ENCODE results near the gene ABITRAM. TPM values are rescaled to one million over a fixed set of nuclear protein-coding genes. Genes with fewer than 3 reads are reported as not detected.
"Not testable (repeated sequence)": the region's sequence is repeated elsewhere in the genome, so short reads cannot be mapped to it uniquely, and the experiment has no call there.

ABITRAM gene
- total RNA-seq, 4 donors from 2014 or later: 3.3 to 15.6 (median 11.2) TPM

GRCh38 chr9:108963459-108964143 is 29.4 kb downstream of the ABITRAM start:
- H3K36me3 ChIP-seq: no peaks in the 10 kb centered on the region
- H3K9me3 ChIP-seq: no peaks in the 10 kb centered on the region
- H3K27ac ChIP-seq: no peak overlapping the region
- DNase-seq: no peak
- TF ChIP-seq CTCF (IDR thresholded peaks at IDR 0.05) (no peak), POLR2A (IDR thresholded peaks at IDR 0.05) (no peak)
- no peaks in the 10 kb centered on the region for H3K4me1 ChIP-seq
- no peaks in the 10 kb centered on the region for H3K27me3 ChIP-seq
- H3K4me3 ChIP-seq: no peak overlapping the region

GRCh38 chr9:108967916-108968315 is 33.7 kb downstream of the ABITRAM start:
- no peak for DNase-seq
- no peaks in the 10 kb centered on the region for H3K36me3 ChIP-seq
- H3K27me3 ChIP-seq: no peaks in the 10 kb centered on the region
- H3K4me1 ChIP-seq: no peaks in the 10 kb centered on the region
- H3K9me3 ChIP-seq: no peaks in the 10 kb centered on the region
- no peak overlapping the region for H3K27ac ChIP-seq
- no peak for TF ChIP-seq CTCF (IDR thresholded peaks at IDR 0.05)
- no peak for TF ChIP-seq POLR2A (IDR thresholded peaks at IDR 0.05)
- no peak overlapping the region for H3K4me3 ChIP-seq

GRCh38 chr9:108971392-108971791 is 37.2 kb downstream of the ABITRAM start:
- not testable (repeated sequence) for H3K27ac ChIP-seq

GRCh38 chr9:108972186-108972585 is 38.0 kb downstream of the ABITRAM start:
- Histone ChIP-seq H3K27me3 (no peaks in the 10 kb centered on the region), H3K27ac (no peak overlapping the region)
- TF ChIP-seq POLR2A (IDR thresholded peaks at IDR 0.05) (no peak), CTCF (IDR thresholded peaks at IDR 0.05) (no peak)

More at GRCh38 chr9:108971392-108971791, 37.2 kb downstream of the ABITRAM start:
- not testable (repeated sequence) for H3K36me3 ChIP-seq, DNase-seq, H3K4me3 ChIP-seq, H3K9me3 ChIP-seq, H3K27me3 ChIP-seq, H3K4me1 ChIP-seq

GRCh38 chr9:108972626-108973209 is 38.5 kb downstream of the ABITRAM start:
- DNase-seq: no peak
- no peaks in the 10 kb centered on the region for H3K4me1 ChIP-seq
- H3K9me3 ChIP-seq: no peaks in the 10 kb centered on the region
- TF ChIP-seq POLR2A (IDR thresholded peaks at IDR 0.05) (no peak), CTCF (IDR thresholded peaks at IDR 0.05) (no peak)
- H3K27ac ChIP-seq: no peak overlapping the region
- no peaks in the 10 kb centered on the region for H3K36me3 ChIP-seq
- no peak overlapping the region for H3K4me3 ChIP-seq
- no peaks in the 10 kb centered on the region for H3K27me3 ChIP-seq

More at GRCh38 chr9:108972186-108972585, 38.0 kb downstream of the ABITRAM start:
- no peak for DNase-seq
- Histone ChIP-seq H3K4me1 (no peaks in the 10 kb centered on the region), H3K36me3 (no peaks in the 10 kb centered on the region), H3K4me3 (no peak overlapping the region), H3K9me3 (no peaks in the 10 kb centered on the region)

- Histone ChIP-seq H3K9me3 (no peaks in the 10 kb centered on the region), H3K4me1 (no peaks in the 10 kb centered on the region), H3K36me3 (no peaks in the 10 kb centered on the region), H3K27me3 (no peaks in the 10 kb centered on the region), H3K27ac (no peak overlapping the region), H3K4me3 (no peak overlapping the region)
- DNase-seq: no peak
- no peak for TF ChIP-seq POLR2A (IDR thresholded peaks at IDR 0.05)
- no peak for TF ChIP-seq CTCF (IDR thresholded peaks at IDR 0.05)
Observed at GRCh38 chr9:108973895-108974294, 39.7 kb downstream of the ABITRAM start.
